Measurements from ENCODE around the gene MBD1.

DNA sequence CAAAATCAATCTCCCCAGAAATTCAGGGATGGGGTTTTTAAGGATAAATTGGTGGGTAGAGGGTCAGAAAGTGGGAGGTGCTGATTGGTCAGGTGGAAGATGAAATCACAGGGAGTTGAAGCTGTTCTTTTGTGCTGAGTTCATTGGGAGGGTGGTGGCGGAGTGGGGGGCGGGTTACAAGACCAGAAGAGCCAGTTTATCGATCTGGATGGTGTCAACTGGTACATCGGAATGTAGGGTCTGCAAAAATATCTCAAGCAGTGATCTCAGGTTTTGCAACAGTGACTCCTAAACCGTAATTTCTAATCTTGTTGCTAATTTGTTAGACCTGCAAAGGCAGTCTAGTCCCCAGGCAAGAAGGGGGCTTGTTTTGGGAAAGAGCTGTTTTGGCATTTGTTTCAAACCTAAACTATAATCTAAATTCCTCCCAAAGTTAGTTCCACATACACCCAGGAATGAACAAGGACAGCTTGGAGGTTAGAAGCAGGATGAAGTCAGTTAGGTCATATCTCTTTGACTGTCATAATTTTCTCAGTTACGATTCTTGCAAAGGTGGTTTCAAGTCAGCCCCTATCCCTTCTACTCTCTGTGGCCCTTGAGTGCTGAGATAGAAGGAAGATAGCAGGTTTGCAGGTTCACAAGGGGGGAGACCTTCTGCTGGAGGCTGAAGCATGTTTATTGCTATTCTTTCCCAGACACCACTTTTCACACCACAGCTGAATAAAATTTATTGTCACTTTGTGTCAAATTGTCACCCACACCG is 18.5 kb upstream of the MBD1 start:
- no peak for TF ChIP-seq CTCF (IDR thresholded peaks at IDR 0.05)
- no peak for TF ChIP-seq POLR2A (IDR thresholded peaks at IDR 0.05)

Data from adrenal gland (tissue), 5 donors.